B cell (primary cell): ENCODE data around the gene NMUR1. TPM values are rescaled to one million over a fixed set of nuclear protein-coding genes. Genes with fewer than 3 reads are reported as not detected.
"Not testable (repeated sequence)": the region's sequence is repeated elsewhere in the genome, so short reads cannot be mapped to it uniquely, and the experiment has no call there.

Experiments
- ATAC-seq: fragments of 200-7000 bp; cut with Tn5 transposase; one replicate; pipeline ENCODE4 v1.10.0; 2021; ENCODE audit warnings: low read depth, mild to moderate bottlenecking, moderate number of reproducible peaks, moderate library complexity
- CTCF ChIA-PET: fragments of 350-600 bp; sonication (Branson Sonifier 250); formaldehyde crosslinking; loops from one replicate; lab custom pipeline; 2021; ENCODE audit warnings: antibody characterized with exemption, inconsistent platforms; lab: Charles Lee
- POLR2A ChIA-PET: fragments of 350-600 bp; sonication (Branson Sonifier 250); formaldehyde crosslinking; loops from one replicate; lab custom pipeline; 2021; ENCODE audit warnings: antibody characterized with exemption; lab: Charles Lee
- DNase-seq: peaks from one replicate; pipeline ENCODE4 v3.0.0; 2013
- H2AFZ ChIP-seq: 2 replicates; pipeline ENCODE4 v1.6.1; 2012; ENCODE audit warnings: mild to moderate bottlenecking, low read depth, low read length; ENCODE audit not compliant: insufficient read depth, poor library complexity, severe bottlenecking
- H3K27ac ChIP-seq, 2 donors: 1 replicate in 1 of 2; 2 replicates in 1 of 2; pipeline ENCODE4 v1.5.1; 2012 to 2013; ENCODE audit warnings: low read length in 2 of 2, mild to moderate bottlenecking in 2 of 2, moderate library complexity in 1 of 2
- H3K27me3 ChIP-seq, 4 experiments: fragments of 200-600 bp in 1 of 4; sonication (generic) in 1 of 4; replicated peaks in 1 of 4; 1 replicate in 2 of 4; 2 replicates in 2 of 4; pipeline versions ENCODE4 v1.6.1 to v1.7.0; 2013 to 2016; ENCODE audit warnings: low read length in 3 of 4, mild to moderate bottlenecking in 2 of 4, mixed read lengths in 1 of 4, moderate library complexity in 1 of 4; ENCODE audit not compliant: insufficient read depth in 4 of 4, control insufficient read depth in 3 of 4; ENCODE audit errors: control extremely low read depth in 1 of 4
- H3K36me3 ChIP-seq, 2 experiments: replicated peaks in 1 of 2; 1 replicate in 1 of 2; 2 replicates in 1 of 2; pipeline versions ENCODE4 v1.6.1 to v1.7.1; 2013; ENCODE audit warnings: low read length in 1 of 2; ENCODE audit not compliant: insufficient read depth in 2 of 2, control insufficient read depth in 1 of 2; ENCODE audit errors: control extremely low read depth in 1 of 2, extremely low read depth in 1 of 2
- H3K4me1 ChIP-seq, 2 donors: fragments of 200-600 bp in 1 of 2; sonication (generic) in 1 of 2; 1 replicate in 1 of 2; 2 replicates in 1 of 2; pipeline versions ENCODE4 v1.5.1 to v1.6.1; 2013 to 2017; ENCODE audit warnings: low read length in 2 of 2; ENCODE audit not compliant: control insufficient read depth in 2 of 2, insufficient read depth in 2 of 2
- H3K4me2 ChIP-seq: replicated peaks from 2 replicates; pipeline ENCODE3; 2012; ENCODE audit warnings: mild to moderate bottlenecking, low read depth, low read length; ENCODE audit not compliant: poor library complexity, severe bottlenecking
- H3K4me3 ChIP-seq, 5 experiments: fragments of 200-600 bp in 1 of 5; sonication (generic) in 1 of 5; 1 replicate in 3 of 5; 2 replicates in 2 of 5; pipeline versions ENCODE4 v1.5.1 to v1.7.0; 2011 to 2016; ENCODE audit warnings: low read length in 4 of 5, mild to moderate bottlenecking in 4 of 5, low read depth in 2 of 5, control low read depth in 1 of 5, moderate library complexity in 1 of 5; ENCODE audit not compliant: insufficient read depth in 1 of 5; ENCODE audit errors: control extremely low read depth in 1 of 5, extremely low read depth in 1 of 5
- H3K79me2 ChIP-seq: fragments of 200-600 bp; sonication (generic); one replicate; pipeline ENCODE4 v1.6.0; 2016; ENCODE audit warnings: low read length; ENCODE audit not compliant: control insufficient read depth, insufficient read depth
- H3K9ac ChIP-seq: fragments of 200-600 bp; sonication (generic); 2 replicates; pipeline ENCODE4 v1.6.1; 2017; ENCODE audit warnings: mild to moderate bottlenecking, low read length, moderate library complexity
- H3K9me3 ChIP-seq, 3 donors: one replicate each; pipeline versions ENCODE4 v1.6.1 to v1.7.1; 2013; ENCODE audit warnings: low read length in 2 of 3; ENCODE audit not compliant: control insufficient read depth in 2 of 3, insufficient read depth in 1 of 3; ENCODE audit errors: control extremely low read depth in 1 of 3
- H4K20me1 ChIP-seq: 2 replicates; pipeline ENCODE4 v1.6.0; 2012; ENCODE audit warnings: mild to moderate bottlenecking, low read length; ENCODE audit not compliant: insufficient read depth, control insufficient read depth, poor library complexity, severe bottlenecking
- H3K27ac Mint-ChIP-seq: one replicate; pipeline ENCODE4 v1.8.0; 2021; ENCODE audit warnings: mixed read lengths
- H3K27me3 Mint-ChIP-seq: one replicate; pipeline ENCODE4 v1.8.0; 2021; ENCODE audit warnings: mixed read lengths
- H3K4me1 Mint-ChIP-seq: one replicate; pipeline ENCODE4 v1.8.0; 2021; ENCODE audit warnings: mixed read lengths
- H3K4me3 Mint-ChIP-seq: one replicate; pipeline ENCODE4 v1.8.0; 2021; ENCODE audit warnings: mixed read lengths
- H3K9me3 Mint-ChIP-seq: one replicate; pipeline ENCODE4 v1.8.0; 2022; ENCODE audit warnings: mixed read lengths; ENCODE audit not compliant: insufficient read depth
- EZH2 ChIP-seq: IDR thresholded peaks from 2 replicates; pipeline ENCODE4 v1.6.1; 2012; ENCODE audit warnings: borderline replicate concordance, low read depth, mild to moderate bottlenecking, moderate library complexity, low read length; ENCODE audit not compliant: insufficient read depth, poor library complexity, severe bottlenecking
- WGBS: methylation state at CpG from one replicate; pipeline ENCODE4 v1.1.5; 2013; ENCODE audit warnings: missing lambda C conversion rate; ENCODE audit not compliant: insufficient coverage; 5-methylcytosine and 5-hydroxymethylcytosine counted together
- intact Hi-C: fragments of 100-400 bp; cut with micrococcal nuclease; formaldehyde crosslinking; loops from one replicate; pipeline ENCODE4 v1.10.0; 2022
- polyA plus RNA-seq: library from polyadenylated mRNA; depleted of rRNA; stranded (reverse); fragments of >200 nt; gene quantifications from 2 replicates; pipeline ENCODE4 v1.2.3, GENCODE V29; 2012
- total RNA-seq, 2 donors: library from RNA; stranded (reverse); fragments of 120-200 nt in 1 of 2; gene quantifications; 1 replicate in 1 of 2; 2 replicates in 1 of 2; pipeline versions ENCODE4 v1.2.3 to v1.2.4, GENCODE V29; 2013 to 2022

Gene NMUR1
- total and polyA plus RNA-seq, 2 donors (not counting 1 experiment from before 2014, with no cell fraction given) = 0.09 to 0.10 TPM

DNA sequence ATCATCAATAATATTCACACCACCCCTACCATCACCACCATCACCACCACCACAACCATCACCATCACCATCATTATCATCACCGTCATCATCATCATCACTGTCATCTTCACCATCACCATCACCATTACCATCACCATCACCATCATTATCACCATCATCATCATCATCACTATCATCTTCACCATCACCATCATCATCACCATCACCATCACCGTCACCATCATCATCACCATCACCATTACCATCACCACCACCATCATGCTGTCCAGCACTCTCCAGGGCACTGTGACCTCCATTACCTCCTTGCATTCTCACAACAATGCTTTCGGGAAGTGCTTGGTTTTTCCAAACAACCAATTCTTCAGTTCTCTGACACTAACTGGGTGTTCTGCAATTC, 49.3 kb upstream of the NMUR1 start:
- no peaks in the 10 kb centered on the region for H3K27me3 ChIP-seq
- H3K4me3 ChIP-seq = no peak overlapping the region
- H3K4me1 Mint-ChIP-seq = no peaks in the 10 kb centered on the region
- intact Hi-C loops = no loop called here
- TF ChIP-seq EZH2 = no peak
- H3K27ac ChIP-seq = no peak overlapping the region
- 88% methylated on average over 3 of the region's 3 CpGs for WGBS
- H3K36me3 ChIP-seq = no peaks in the 10 kb centered on the region
- H3K4me2 ChIP-seq = no peak overlapping the region
- no peaks in the 10 kb centered on the region for H3K4me1 ChIP-seq
- H3K9me3 Mint-ChIP-seq = peaks cover 4% of the 10 kb centered on the region
- no peaks in the 10 kb centered on the region for H4K20me1 ChIP-seq
- H3K79me2 ChIP-seq = no peaks in the 10 kb centered on the region
- POLR2A ChIA-PET = no interaction called here
- ATAC-seq = no peak
- CTCF ChIA-PET = no interaction called here
- no peak overlapping the region for H2AFZ ChIP-seq
- no peak for DNase-seq
- no peak overlapping the region for H3K4me3 Mint-ChIP-seq
- peaks cover 10% of the 10 kb centered on the region for H3K27me3 Mint-ChIP-seq
- no peak overlapping the region for H3K9ac ChIP-seq
- H3K9me3 ChIP-seq = no peaks in the 10 kb centered on the region
- no peak overlapping the region for H3K27ac Mint-ChIP-seq

DNA sequence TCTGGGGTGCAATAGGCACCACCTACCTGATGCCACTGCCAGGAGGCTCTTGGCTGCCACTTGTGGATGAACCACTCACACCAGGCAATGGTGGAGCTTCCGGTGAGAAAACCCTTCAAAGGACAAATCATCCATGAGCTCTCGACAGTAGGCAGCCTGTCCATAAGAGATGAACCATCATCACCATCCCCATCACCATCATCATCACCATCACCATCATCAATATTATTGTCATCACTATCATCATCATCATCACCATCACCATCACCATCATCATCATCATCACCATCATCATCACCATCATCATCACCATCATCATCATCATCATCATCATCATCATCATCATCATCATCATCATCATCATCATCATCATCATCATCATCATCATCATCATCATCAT, 48.4 kb upstream of the NMUR1 start:
- H3K27ac ChIP-seq, H3K4me1 ChIP-seq, POLR2A ChIA-PET, H3K9me3 ChIP-seq, H4K20me1 ChIP-seq, ATAC-seq, intact Hi-C loops, H3K9me3 Mint-ChIP-seq, H3K4me3 ChIP-seq, H2AFZ ChIP-seq, DNase-seq, H3K4me1 Mint-ChIP-seq, H3K4me3 Mint-ChIP-seq, H3K27ac Mint-ChIP-seq, H3K9ac ChIP-seq, H3K79me2 ChIP-seq, H3K36me3 ChIP-seq, H3K4me2 ChIP-seq, H3K27me3 ChIP-seq, H3K27me3 Mint-ChIP-seq: not testable (repeated sequence)
- WGBS = 100% methylated on average over 2 of the region's 2 CpGs
- CTCF ChIA-PET = interaction anchor here (0.7 to 1.5 kb wide), 2 partner anchors 20 to 96 kb away, joined by 3 to 4 read pairs; no protein-coding TSS in a partner anchor
